ENCODE results near the gene VWA3B.

The VWA3B gene

GRCh38 chr2:98333922-98334321 is 247.0 kb downstream of the VWA3B start:
- H3K79me2 ChIP-seq (ENCODE audit: insufficient read depth, low read length) = no peaks in the 10 kb centered on the region
- H3K9me3 ChIP-seq (ENCODE audit: insufficient read depth, low read depth, low read length) = no peaks in the 10 kb centered on the region
- H2AFZ ChIP-seq (ENCODE audit: low read length) = no peak overlapping the region
- H3K9ac ChIP-seq (ENCODE audit: low read depth, low read length, poor library complexity, severe bottlenecking) = no peak overlapping the region
- H3F3A ChIP-seq (ENCODE audit: low read depth) = no peaks in the 10 kb centered on the region
- no peak overlapping the region for H3K4me3 ChIP-seq (ENCODE audit: low read length, poor library complexity, severe bottlenecking)
- H3K36me3 ChIP-seq (ENCODE audit: insufficient read depth, low read length) = no peaks in the 10 kb centered on the region
- TF ChIP-seq CTCF (conservative IDR thresholded peaks at IDR 0.05; ENCODE audit: low read length) (no peak), EZH2phosphoT487 (IDR thresholded peaks at IDR 0.05; ENCODE audit: borderline replicate concordance) (no peak)
- no peak overlapping the region for H3K4me2 ChIP-seq (ENCODE audit: low read depth, low read length, poor library complexity, severe bottlenecking)
- H4K20me1 ChIP-seq (ENCODE audit: insufficient read depth, low read length, poor library complexity, severe bottlenecking) = no peaks in the 10 kb centered on the region
- no peaks in the 10 kb centered on the region for H3K9me2 ChIP-seq (replicated peaks; ENCODE audit: low read depth, low read length)
- no peaks in the 10 kb centered on the region for H3K27me3 ChIP-seq (ENCODE audit: insufficient read depth, low read length, poor library complexity, severe bottlenecking)
- no peaks in the 10 kb centered on the region for H3K4me1 ChIP-seq (ENCODE audit: insufficient read depth, low read length, poor library complexity, severe bottlenecking)

GRCh38 chr2:98334439-98335078 is 247.6 kb downstream of the VWA3B start:
- H3K4me2 ChIP-seq (ENCODE audit: low read depth, low read length, poor library complexity, severe bottlenecking) = no peak overlapping the region
- H3K79me2 ChIP-seq (ENCODE audit: insufficient read depth, low read length) = no peaks in the 10 kb centered on the region
- H3K9me3 ChIP-seq (ENCODE audit: insufficient read depth, low read depth, low read length) = no peaks in the 10 kb centered on the region
- no peak overlapping the region for H3K9ac ChIP-seq (ENCODE audit: low read depth, low read length, poor library complexity, severe bottlenecking)
- no peak for TF ChIP-seq EZH2phosphoT487 (IDR thresholded peaks at IDR 0.05; ENCODE audit: borderline replicate concordance)
- TF ChIP-seq CTCF (conservative IDR thresholded peaks at IDR 0.05; ENCODE audit: low read length) = no peak
- H3K36me3 ChIP-seq (ENCODE audit: insufficient read depth, low read length) = no peaks in the 10 kb centered on the region
- H3K9me2 ChIP-seq (replicated peaks; ENCODE audit: low read depth, low read length) = no peaks in the 10 kb centered on the region
- no peaks in the 10 kb centered on the region for H4K20me1 ChIP-seq (ENCODE audit: insufficient read depth, low read length, poor library complexity, severe bottlenecking)
- H3F3A ChIP-seq (ENCODE audit: low read depth) = no peaks in the 10 kb centered on the region
- H3K4me3 ChIP-seq (ENCODE audit: low read length, poor library complexity, severe bottlenecking) = no peak overlapping the region
- H3K27me3 ChIP-seq (ENCODE audit: insufficient read depth, low read length, poor library complexity, severe bottlenecking) = no peaks in the 10 kb centered on the region
- H2AFZ ChIP-seq (ENCODE audit: low read length) = no peak overlapping the region
- H3K4me1 ChIP-seq (ENCODE audit: insufficient read depth, low read length, poor library complexity, severe bottlenecking) = no peaks in the 10 kb centered on the region

- H3K9me3 ChIP-seq (ENCODE audit: insufficient read depth, low read depth, low read length) = no peaks in the 10 kb centered on the region
- H3F3A ChIP-seq (ENCODE audit: low read depth) = no peaks in the 10 kb centered on the region
- H2AFZ ChIP-seq (ENCODE audit: low read length) = no peak overlapping the region
- no peaks in the 10 kb centered on the region for H3K4me1 ChIP-seq (ENCODE audit: insufficient read depth, low read length, poor library complexity, severe bottlenecking)
- no peaks in the 10 kb centered on the region for H3K79me2 ChIP-seq (ENCODE audit: insufficient read depth, low read length)
- H3K4me2 ChIP-seq (ENCODE audit: low read depth, low read length, poor library complexity, severe bottlenecking) = no peak overlapping the region
- no peaks in the 10 kb centered on the region for H3K36me3 ChIP-seq (ENCODE audit: insufficient read depth, low read length)
- no peaks in the 10 kb centered on the region for H3K27me3 ChIP-seq (ENCODE audit: insufficient read depth, low read length, poor library complexity, severe bottlenecking)
- no peak overlapping the region for H3K4me3 ChIP-seq (ENCODE audit: low read length, poor library complexity, severe bottlenecking)
- H3K9me2 ChIP-seq (replicated peaks; ENCODE audit: low read depth, low read length) = no peaks in the 10 kb centered on the region
- no peak overlapping the region for H3K9ac ChIP-seq (ENCODE audit: low read depth, low read length, poor library complexity, severe bottlenecking)
- no peak for TF ChIP-seq EZH2phosphoT487 (IDR thresholded peaks at IDR 0.05; ENCODE audit: borderline replicate concordance)
- no peak for TF ChIP-seq CTCF (conservative IDR thresholded peaks at IDR 0.05; ENCODE audit: low read length)
- H4K20me1 ChIP-seq (ENCODE audit: insufficient read depth, low read length, poor library complexity, severe bottlenecking) = no peaks in the 10 kb centered on the region
Observed at GRCh38 chr2:98335271-98335670, 248.3 kb downstream of the VWA3B start.
